ENCODE data around the gene CSTPP1.

CSTPP1 gene

GRCh38 chr11:47005441-47005840 is 68.9 kb downstream of the CSTPP1 start:
- TF ChIP-seq ZFP3 (CRISPR knock-in tag; IDR thresholded peaks at IDR 0.05) (no peak), OSR1 (CRISPR knock-in tag; IDR thresholded peaks at IDR 0.05) (no peak), ZFP30 (CRISPR knock-in tag; IDR thresholded peaks at IDR 0.05) (no peak), ZNF8 (CRISPR knock-in tag; IDR thresholded peaks at IDR 0.05) (no peak), ZNF565 (CRISPR knock-in tag; conservative IDR thresholded peaks at IDR 0.05; ENCODE audit: low read depth) (no peak), ZNF70 (CRISPR knock-in tag; IDR thresholded peaks at IDR 0.05) (no peak), TCF4 (CRISPR knock-in tag; IDR thresholded peaks at IDR 0.05; ENCODE audit: borderline replicate concordance) (no peak)
- TF ChIP-seq, protein P1, sequence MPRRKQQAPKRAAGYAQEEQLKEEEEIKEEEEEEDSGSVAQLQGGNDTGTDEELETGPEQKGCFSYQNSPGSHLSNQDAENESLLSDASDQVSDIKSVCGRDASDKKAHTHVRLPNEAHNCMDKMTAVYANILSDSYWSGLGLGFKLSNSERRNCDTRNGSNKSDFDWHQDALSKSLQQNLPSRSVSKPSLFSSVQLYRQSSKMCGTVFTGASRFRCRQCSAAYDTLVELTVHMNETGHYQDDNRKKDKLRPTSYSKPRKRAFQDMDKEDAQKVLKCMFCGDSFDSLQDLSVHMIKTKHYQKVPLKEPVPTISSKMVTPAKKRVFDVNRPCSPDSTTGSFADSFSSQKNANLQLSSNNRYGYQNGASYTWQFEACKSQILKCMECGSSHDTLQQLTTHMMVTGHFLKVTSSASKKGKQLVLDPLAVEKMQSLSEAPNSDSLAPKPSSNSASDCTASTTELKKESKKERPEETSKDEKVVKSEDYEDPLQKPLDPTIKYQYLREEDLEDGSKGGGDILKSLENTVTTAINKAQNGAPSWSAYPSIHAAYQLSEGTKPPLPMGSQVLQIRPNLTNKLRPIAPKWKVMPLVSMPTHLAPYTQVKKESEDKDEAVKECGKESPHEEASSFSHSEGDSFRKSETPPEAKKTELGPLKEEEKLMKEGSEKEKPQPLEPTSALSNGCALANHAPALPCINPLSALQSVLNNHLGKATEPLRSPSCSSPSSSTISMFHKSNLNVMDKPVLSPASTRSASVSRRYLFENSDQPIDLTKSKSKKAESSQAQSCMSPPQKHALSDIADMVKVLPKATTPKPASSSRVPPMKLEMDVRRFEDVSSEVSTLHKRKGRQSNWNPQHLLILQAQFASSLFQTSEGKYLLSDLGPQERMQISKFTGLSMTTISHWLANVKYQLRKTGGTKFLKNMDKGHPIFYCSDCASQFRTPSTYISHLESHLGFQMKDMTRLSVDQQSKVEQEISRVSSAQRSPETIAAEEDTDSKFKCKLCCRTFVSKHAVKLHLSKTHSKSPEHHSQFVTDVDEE (CRISPR knock-in tag; IDR thresholded peaks at IDR 0.05) = no peak
- no peak for ATAC-seq

GRCh38 chr11:47007579-47007978 is 71.0 kb downstream of the CSTPP1 start:
- no peak for ATAC-seq

GRCh38 chr11:47010179-47010578 is 73.6 kb downstream of the CSTPP1 start:
- ATAC-seq = no peak
- TF ChIP-seq ZNF565 (CRISPR knock-in tag; conservative IDR thresholded peaks at IDR 0.05; ENCODE audit: low read depth) (no peak), GLIS3 (CRISPR knock-in tag; IDR thresholded peaks at IDR 0.05) (no peak), ARNTL (CRISPR knock-in tag; IDR thresholded peaks at IDR 0.05; ENCODE audit: borderline replicate concordance, low read depth) (no peak), ZFP3 (CRISPR knock-in tag; IDR thresholded peaks at IDR 0.05) (no peak), RARB (CRISPR knock-in tag; IDR thresholded peaks at IDR 0.05) (no peak), TCF4 (CRISPR knock-in tag; IDR thresholded peaks at IDR 0.05; ENCODE audit: borderline replicate concordance) (no peak), BACH2 (CRISPR knock-in tag; IDR thresholded peaks at IDR 0.05; ENCODE audit: borderline replicate concordance) (no peak), ZC3H10 (CRISPR knock-in tag; IDR thresholded peaks at IDR 0.05) (no peak), TOX (CRISPR knock-in tag; IDR thresholded peaks at IDR 0.05; ENCODE audit: borderline replicate concordance) (no peak), PPARA (CRISPR knock-in tag; IDR thresholded peaks at IDR 0.05; ENCODE audit: borderline replicate concordance) (no peak), ZNF8 (CRISPR knock-in tag; IDR thresholded peaks at IDR 0.05) (no peak), ISL1 (CRISPR knock-in tag; IDR thresholded peaks at IDR 0.05) (no peak), CSDC2 (CRISPR knock-in tag; IDR thresholded peaks at IDR 0.05) (no peak), PATZ1 (CRISPR knock-in tag; IDR thresholded peaks at IDR 0.05; ENCODE audit: borderline replicate concordance) (no peak), ESRRG (CRISPR knock-in tag; IDR thresholded peaks at IDR 0.05) (no peak)
- TF ChIP-seq, protein P2, sequence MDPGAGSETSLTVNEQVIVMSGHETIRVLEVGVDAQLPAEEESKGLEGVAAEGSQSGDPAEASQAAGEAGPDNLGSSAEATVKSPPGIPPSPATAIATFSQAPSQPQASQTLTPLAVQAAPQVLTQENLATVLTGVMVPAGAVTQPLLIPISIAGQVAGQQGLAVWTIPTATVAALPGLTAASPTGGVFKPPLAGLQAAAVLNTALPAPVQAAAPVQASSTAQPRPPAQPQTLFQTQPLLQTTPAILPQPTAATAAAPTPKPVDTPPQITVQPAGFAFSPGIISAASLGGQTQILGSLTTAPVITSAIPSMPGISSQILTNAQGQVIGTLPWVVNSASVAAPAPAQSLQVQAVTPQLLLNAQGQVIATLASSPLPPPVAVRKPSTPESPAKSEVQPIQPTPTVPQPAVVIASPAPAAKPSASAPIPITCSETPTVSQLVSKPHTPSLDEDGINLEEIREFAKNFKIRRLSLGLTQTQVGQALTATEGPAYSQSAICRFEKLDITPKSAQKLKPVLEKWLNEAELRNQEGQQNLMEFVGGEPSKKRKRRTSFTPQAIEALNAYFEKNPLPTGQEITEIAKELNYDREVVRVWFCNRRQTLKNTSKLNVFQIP (CRISPR knock-in tag; IDR thresholded peaks at IDR 0.05; ENCODE audit: borderline replicate concordance, low read depth) = no peak
- TF ChIP-seq, protein P3, sequence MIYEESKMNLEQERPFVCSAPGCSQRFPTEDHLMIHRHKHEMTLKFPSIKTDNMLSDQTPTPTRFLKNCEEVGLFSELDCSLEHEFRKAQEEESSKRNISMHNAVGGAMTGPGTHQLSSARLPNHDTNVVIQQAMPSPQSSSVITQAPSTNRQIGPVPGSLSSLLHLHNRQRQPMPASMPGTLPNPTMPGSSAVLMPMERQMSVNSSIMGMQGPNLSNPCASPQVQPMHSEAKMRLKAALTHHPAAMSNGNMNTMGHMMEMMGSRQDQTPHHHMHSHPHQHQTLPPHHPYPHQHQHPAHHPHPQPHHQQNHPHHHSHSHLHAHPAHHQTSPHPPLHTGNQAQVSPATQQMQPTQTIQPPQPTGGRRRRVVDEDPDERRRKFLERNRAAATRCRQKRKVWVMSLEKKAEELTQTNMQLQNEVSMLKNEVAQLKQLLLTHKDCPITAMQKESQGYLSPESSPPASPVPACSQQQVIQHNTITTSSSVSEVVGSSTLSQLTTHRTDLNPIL (CRISPR knock-in tag; IDR thresholded peaks at IDR 0.05; ENCODE audit: low read depth) = no peak

More at GRCh38 chr11:47007579-47007978, 71.0 kb downstream of the CSTPP1 start:
- peak; percentile 93 for TF ChIP-seq ISL1 (CRISPR knock-in tag; IDR thresholded peaks at IDR 0.05)
- TF ChIP-seq, protein P1 (CRISPR knock-in tag; IDR thresholded peaks at IDR 0.05) = peak; percentile 42; the same call in 1 of the 2 replicates
- TF ChIP-seq TCF4 (CRISPR knock-in tag; IDR thresholded peaks at IDR 0.05; ENCODE audit: borderline replicate concordance) = peak; percentile 95
- no peak for TF ChIP-seq SNAI2 (CRISPR knock-in tag; IDR thresholded peaks at IDR 0.05)
- TF ChIP-seq ZNF8 (CRISPR knock-in tag; IDR thresholded peaks at IDR 0.05) = no peak
- TF ChIP-seq ZFP30 (CRISPR knock-in tag; IDR thresholded peaks at IDR 0.05) = no peak
- no peak for TF ChIP-seq CSDC2 (CRISPR knock-in tag; IDR thresholded peaks at IDR 0.05)
- peak; percentile 79; the same call in 1 of the 2 replicates for TF ChIP-seq ESRRG (CRISPR knock-in tag; IDR thresholded peaks at IDR 0.05)
- peak; percentile 72 for TF ChIP-seq ZNF70 (CRISPR knock-in tag; IDR thresholded peaks at IDR 0.05)
- TF ChIP-seq ZFP3 (CRISPR knock-in tag; IDR thresholded peaks at IDR 0.05) = no peak
- TF ChIP-seq ZNF565 (CRISPR knock-in tag; conservative IDR thresholded peaks at IDR 0.05; ENCODE audit: low read depth) = no peak
